SK-N-SH treated with all-trans-retinoic acid at 6 μM for 48 hours (cell line): ENCODE measurements around the gene PRDM15.

Experiments
- ATAC-seq: fragments of 200-7000 bp; cut with Tn5 transposase; 3 replicates; pipeline ENCODE4 v1.9.1; 2020; ENCODE audit warnings: mild to moderate bottlenecking, moderate library complexity
- BACH2 ChIP-seq: fragments of 250-450 bp; sonication (Bioruptor Pico); IDR thresholded peaks from 2 replicates; pipeline ENCODE4 v1.9.0; 2021; ENCODE audit warnings: mild to moderate bottlenecking, borderline replicate concordance
- CREB5 ChIP-seq: fragments of 250-450 bp; sonication (Bioruptor Pico); IDR thresholded peaks from 2 replicates; pipeline ENCODE4 v1.5.1; 2020; ENCODE audit warnings: low read depth, mild to moderate bottlenecking, moderate library complexity
- CSDC2 ChIP-seq: fragments of 250-450 bp; sonication (Bioruptor Pico); IDR thresholded peaks from 2 replicates; pipeline ENCODE4 v1.5.0; 2020; ENCODE audit warnings: mild to moderate bottlenecking, moderate library complexity
- GLIS3 ChIP-seq: fragments of 250-450 bp; sonication (Bioruptor Pico); IDR thresholded peaks from 2 replicates; pipeline ENCODE4 v1.5.0; 2020; ENCODE audit warnings: mild to moderate bottlenecking, moderate library complexity
- ISL1 ChIP-seq: fragments of 250-450 bp; sonication (Bioruptor Pico); IDR thresholded peaks from 2 replicates; pipeline ENCODE4 v2.1.2; 2022; ENCODE audit warnings: mild to moderate bottlenecking, moderate library complexity
- OSR1 ChIP-seq: fragments of 250-450 bp; sonication (Bioruptor Pico); IDR thresholded peaks from 2 replicates; pipeline ENCODE4 v1.8.0; 2022; ENCODE audit warnings: moderate library complexity, mild to moderate bottlenecking, inconsistent platforms
- PPARA ChIP-seq: fragments of 250-450 bp; sonication (Bioruptor Pico); IDR thresholded peaks from 2 replicates; pipeline ENCODE4 v1.5.0; 2020; ENCODE audit warnings: mild to moderate bottlenecking, borderline replicate concordance
- RARB ChIP-seq: fragments of 250-450 bp; sonication (Bioruptor Pico); IDR thresholded peaks from 2 replicates; pipeline ENCODE4 v1.8.0; 2021; ENCODE audit warnings: mild to moderate bottlenecking, moderate library complexity
- SNAI2 ChIP-seq: fragments of 250-450 bp; sonication (Bioruptor Pico); IDR thresholded peaks from 2 replicates; pipeline ENCODE4 v1.5.0; 2020; ENCODE audit warnings: mild to moderate bottlenecking, moderate library complexity
- TCF4 ChIP-seq: fragments of 250-450 bp; sonication (Bioruptor Pico); IDR thresholded peaks from 2 replicates; pipeline ENCODE4 v1.8.0; 2021; ENCODE audit warnings: mild to moderate bottlenecking, moderate library complexity, borderline replicate concordance
- TOX ChIP-seq: fragments of 250-450 bp; sonication (Bioruptor Pico); IDR thresholded peaks from 2 replicates; pipeline ENCODE4 v1.8.0; 2021; ENCODE audit warnings: mild to moderate bottlenecking, moderate library complexity, borderline replicate concordance
- TSHZ2 ChIP-seq: fragments of 250-450 bp; sonication (Bioruptor Pico); IDR thresholded peaks from 2 replicates; pipeline ENCODE4 v1.5.0; 2020; ENCODE audit warnings: mild to moderate bottlenecking, moderate library complexity
- ZC3H10 ChIP-seq: fragments of 250-450 bp; sonication (Bioruptor Pico); IDR thresholded peaks from 2 replicates; pipeline ENCODE4 v1.5.1; 2021; ENCODE audit warnings: mild to moderate bottlenecking, moderate library complexity
- ZFP3 ChIP-seq: fragments of 250-450 bp; sonication (Bioruptor Pico); IDR thresholded peaks from 2 replicates; pipeline ENCODE4 v1.5.0; 2020; ENCODE audit warnings: mild to moderate bottlenecking, moderate library complexity
- ZFP30 ChIP-seq: fragments of 450-650 bp; formaldehyde crosslinking; IDR thresholded peaks from 2 replicates; pipeline ENCODE4 v1.5.0; 2022; ENCODE audit warnings: mild to moderate bottlenecking, moderate library complexity
- ZNF70 ChIP-seq: fragments of 450-650 bp; formaldehyde crosslinking; IDR thresholded peaks from 2 replicates; pipeline ENCODE4 v1.5.0; 2020; ENCODE audit warnings: mild to moderate bottlenecking, moderate library complexity
- ZNF8 ChIP-seq: fragments of 450-650 bp; formaldehyde crosslinking; IDR thresholded peaks from 2 replicates; pipeline ENCODE4 v1.5.0; 2020; ENCODE audit warnings: mild to moderate bottlenecking, moderate library complexity
- TF ChIP-seq, protein P1 (sequence below): fragments of 250-450 bp; sonication (Bioruptor Pico); IDR thresholded peaks from 2 replicates; pipeline ENCODE4 v1.5.1; 2021; ENCODE audit warnings: mild to moderate bottlenecking, moderate library complexity
- TF ChIP-seq, protein P2 (sequence below): fragments of 250-450 bp; sonication (Bioruptor Pico); IDR thresholded peaks from 2 replicates; pipeline ENCODE4 v1.8.0; 2021; ENCODE audit warnings: low read depth, mild to moderate bottlenecking, moderate library complexity, borderline replicate concordance
- TF ChIP-seq, protein P3 (sequence below): fragments of 250-450 bp; sonication (Bioruptor Pico); IDR thresholded peaks from 2 replicates; pipeline ENCODE4 v1.8.0; 2020; ENCODE audit warnings: mild to moderate bottlenecking, moderate library complexity, borderline replicate concordance

PRDM15 gene

GRCh38 chr21:41884501-41885030 lies 5.4 kb upstream of the PRDM15 start:
- TF ChIP-seq, protein P1, sequence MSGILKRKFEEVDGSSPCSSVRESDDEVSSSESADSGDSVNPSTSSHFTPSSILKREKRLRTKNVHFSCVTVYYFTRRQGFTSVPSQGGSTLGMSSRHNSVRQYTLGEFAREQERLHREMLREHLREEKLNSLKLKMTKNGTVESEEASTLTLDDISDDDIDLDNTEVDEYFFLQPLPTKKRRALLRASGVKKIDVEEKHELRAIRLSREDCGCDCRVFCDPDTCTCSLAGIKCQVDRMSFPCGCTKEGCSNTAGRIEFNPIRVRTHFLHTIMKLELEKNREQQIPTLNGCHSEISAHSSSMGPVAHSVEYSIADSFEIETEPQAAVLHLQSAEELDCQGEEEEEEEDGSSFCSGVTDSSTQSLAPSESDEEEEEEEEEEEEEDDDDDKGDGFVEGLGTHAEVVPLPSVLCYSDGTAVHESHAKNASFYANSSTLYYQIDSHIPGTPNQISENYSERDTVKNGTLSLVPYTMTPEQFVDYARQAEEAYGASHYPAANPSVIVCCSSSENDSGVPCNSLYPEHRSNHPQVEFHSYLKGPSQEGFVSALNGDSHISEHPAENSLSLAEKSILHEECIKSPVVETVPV (CRISPR knock-in tag), result no peak
- TF ChIP-seq TCF4 (CRISPR knock-in tag) (no peak), ZNF70 (CRISPR knock-in tag) (no peak), TOX (CRISPR knock-in tag) (no peak), ZC3H10 (CRISPR knock-in tag) (no peak), ZNF8 (CRISPR knock-in tag) (no peak), BACH2 (CRISPR knock-in tag) (no peak)
- TF ChIP-seq, protein P2, sequence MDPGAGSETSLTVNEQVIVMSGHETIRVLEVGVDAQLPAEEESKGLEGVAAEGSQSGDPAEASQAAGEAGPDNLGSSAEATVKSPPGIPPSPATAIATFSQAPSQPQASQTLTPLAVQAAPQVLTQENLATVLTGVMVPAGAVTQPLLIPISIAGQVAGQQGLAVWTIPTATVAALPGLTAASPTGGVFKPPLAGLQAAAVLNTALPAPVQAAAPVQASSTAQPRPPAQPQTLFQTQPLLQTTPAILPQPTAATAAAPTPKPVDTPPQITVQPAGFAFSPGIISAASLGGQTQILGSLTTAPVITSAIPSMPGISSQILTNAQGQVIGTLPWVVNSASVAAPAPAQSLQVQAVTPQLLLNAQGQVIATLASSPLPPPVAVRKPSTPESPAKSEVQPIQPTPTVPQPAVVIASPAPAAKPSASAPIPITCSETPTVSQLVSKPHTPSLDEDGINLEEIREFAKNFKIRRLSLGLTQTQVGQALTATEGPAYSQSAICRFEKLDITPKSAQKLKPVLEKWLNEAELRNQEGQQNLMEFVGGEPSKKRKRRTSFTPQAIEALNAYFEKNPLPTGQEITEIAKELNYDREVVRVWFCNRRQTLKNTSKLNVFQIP (CRISPR knock-in tag), result no peak
- ATAC-seq, result no peak

- TF ChIP-seq BACH2 (CRISPR knock-in tag), result no peak
- no peak for TF ChIP-seq TSHZ2 (CRISPR knock-in tag)
- no peak for TF ChIP-seq ZNF8 (CRISPR knock-in tag)
- no peak for TF ChIP-seq CSDC2
- no peak for TF ChIP-seq CREB5 (CRISPR knock-in tag)
- no peak for TF ChIP-seq ISL1 (CRISPR knock-in tag)
- TF ChIP-seq, protein P3, sequence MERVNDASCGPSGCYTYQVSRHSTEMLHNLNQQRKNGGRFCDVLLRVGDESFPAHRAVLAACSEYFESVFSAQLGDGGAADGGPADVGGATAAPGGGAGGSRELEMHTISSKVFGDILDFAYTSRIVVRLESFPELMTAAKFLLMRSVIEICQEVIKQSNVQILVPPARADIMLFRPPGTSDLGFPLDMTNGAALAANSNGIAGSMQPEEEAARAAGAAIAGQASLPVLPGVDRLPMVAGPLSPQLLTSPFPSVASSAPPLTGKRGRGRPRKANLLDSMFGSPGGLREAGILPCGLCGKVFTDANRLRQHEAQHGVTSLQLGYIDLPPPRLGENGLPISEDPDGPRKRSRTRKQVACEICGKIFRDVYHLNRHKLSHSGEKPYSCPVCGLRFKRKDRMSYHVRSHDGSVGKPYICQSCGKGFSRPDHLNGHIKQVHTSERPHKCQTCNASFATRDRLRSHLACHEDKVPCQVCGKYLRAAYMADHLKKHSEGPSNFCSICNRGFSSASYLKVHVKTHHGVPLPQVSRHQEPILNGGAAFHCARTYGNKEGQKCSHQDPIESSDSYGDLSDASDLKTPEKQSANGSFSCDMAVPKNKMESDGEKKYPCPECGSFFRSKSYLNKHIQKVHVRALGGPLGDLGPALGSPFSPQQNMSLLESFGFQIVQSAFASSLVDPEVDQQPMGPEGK (CRISPR knock-in tag), result no peak
- no peak for TF ChIP-seq ZNF70 (CRISPR knock-in tag)
- no peak for ATAC-seq
Observed at GRCh38 chr21:41883582-41883981, 4.4 kb upstream of the PRDM15 start.

GRCh38 chr21:41881051-41881450 lies 1.9 kb upstream of the PRDM15 start:
- ATAC-seq, result no peak
- TF ChIP-seq ZFP3 (CRISPR knock-in tag) (no peak), ZC3H10 (CRISPR knock-in tag) (no peak), BACH2 (CRISPR knock-in tag) (no peak), OSR1 (CRISPR knock-in tag) (no peak), PPARA (no peak), CSDC2 (no peak), TOX (CRISPR knock-in tag) (no peak), ZNF70 (CRISPR knock-in tag) (no peak), TCF4 (CRISPR knock-in tag) (no peak), ZFP30 (CRISPR knock-in tag) (no peak), SNAI2 (no peak), ISL1 (CRISPR knock-in tag) (no peak), GLIS3 (CRISPR knock-in tag) (no peak), ZNF8 (CRISPR knock-in tag) (no peak), RARB (no peak), CREB5 (CRISPR knock-in tag) (no peak)
- TF ChIP-seq, protein P3 (CRISPR knock-in tag), result no peak
- TF ChIP-seq, protein P1 (CRISPR knock-in tag), result no peak
- TF ChIP-seq, protein P2 (CRISPR knock-in tag), result no peak
